ENCODE data around the gene PLIN1.
A peak's percentile ranks its signal among the peaks of the same experiment; 100 is the strongest.

DNA sequence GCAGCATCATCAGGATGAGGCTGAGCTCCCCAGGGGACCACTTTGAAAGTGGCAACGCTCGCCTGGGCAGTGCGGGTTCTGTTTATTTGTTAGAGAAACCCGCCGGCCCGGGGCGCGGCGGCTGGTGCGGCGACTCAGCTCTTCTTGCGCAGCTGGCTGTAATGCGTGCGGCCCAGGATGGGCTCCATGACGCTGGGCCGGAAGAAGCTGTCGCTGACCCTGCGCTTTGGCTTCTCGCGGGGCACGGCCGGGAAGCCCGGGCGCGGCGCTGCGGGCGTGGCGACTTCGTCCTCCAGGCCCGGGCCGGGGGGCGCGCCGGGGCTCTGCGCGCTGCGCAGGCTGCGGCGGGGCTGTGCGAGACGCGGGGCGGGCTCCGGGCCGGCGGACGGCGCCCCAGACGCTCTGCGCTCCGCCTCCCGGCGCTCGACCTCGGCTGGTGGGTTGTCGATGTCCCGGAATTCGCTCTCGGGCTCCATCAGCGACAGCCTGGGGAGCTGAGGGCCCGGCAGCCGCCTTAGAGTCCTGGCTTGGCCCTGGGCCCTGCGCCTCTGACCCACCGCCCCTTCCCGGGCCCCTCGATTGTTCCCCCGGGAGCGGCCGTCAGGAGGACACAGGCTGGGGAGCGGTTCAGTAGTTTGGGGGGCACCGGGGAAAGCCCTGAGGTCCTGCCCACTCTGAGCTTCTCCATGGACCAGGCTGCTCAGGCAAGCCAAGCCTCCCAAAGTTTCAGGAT is 13.6 kb downstream of the PLIN1 start:
- TF ChIP-seq, protein P1, sequence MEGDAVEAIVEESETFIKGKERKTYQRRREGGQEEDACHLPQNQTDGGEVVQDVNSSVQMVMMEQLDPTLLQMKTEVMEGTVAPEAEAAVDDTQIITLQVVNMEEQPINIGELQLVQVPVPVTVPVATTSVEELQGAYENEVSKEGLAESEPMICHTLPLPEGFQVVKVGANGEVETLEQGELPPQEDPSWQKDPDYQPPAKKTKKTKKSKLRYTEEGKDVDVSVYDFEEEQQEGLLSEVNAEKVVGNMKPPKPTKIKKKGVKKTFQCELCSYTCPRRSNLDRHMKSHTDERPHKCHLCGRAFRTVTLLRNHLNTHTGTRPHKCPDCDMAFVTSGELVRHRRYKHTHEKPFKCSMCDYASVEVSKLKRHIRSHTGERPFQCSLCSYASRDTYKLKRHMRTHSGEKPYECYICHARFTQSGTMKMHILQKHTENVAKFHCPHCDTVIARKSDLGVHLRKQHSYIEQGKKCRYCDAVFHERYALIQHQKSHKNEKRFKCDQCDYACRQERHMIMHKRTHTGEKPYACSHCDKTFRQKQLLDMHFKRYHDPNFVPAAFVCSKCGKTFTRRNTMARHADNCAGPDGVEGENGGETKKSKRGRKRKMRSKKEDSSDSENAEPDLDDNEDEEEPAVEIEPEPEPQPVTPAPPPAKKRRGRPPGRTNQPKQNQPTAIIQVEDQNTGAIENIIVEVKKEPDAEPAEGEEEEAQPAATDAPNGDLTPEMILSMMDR (IDR thresholded peaks at IDR 0.05): no peak
- TF ChIP-seq POLR2AphosphoS5 (IDR thresholded peaks at IDR 0.05): peak in 2 of 4 donors; percentile 26 to 53
- TF ChIP-seq EP300 (IDR thresholded peaks at IDR 0.05): no peak

All from sigmoid colon (tissue), 4 donors.